Activated CD8-positive, alpha-beta memory T cell treated with anti-CD3 and anti-CD28 coated beads for 48 hours (primary cell): ENCODE results near the gene CDK12.
"Not testable (repeated sequence)": the region's sequence is repeated elsewhere in the genome, so short reads cannot be mapped to it uniquely, and the experiment has no call there.

Experiments
- DNase-seq, 3 experiments: peaks; one replicate each; pipeline ENCODE4 v3.0.0-alpha.2; 2020; ENCODE audit warnings: low read depth in 2 of 3, low spot score in 2 of 3

Gene CDK12

DNA sequence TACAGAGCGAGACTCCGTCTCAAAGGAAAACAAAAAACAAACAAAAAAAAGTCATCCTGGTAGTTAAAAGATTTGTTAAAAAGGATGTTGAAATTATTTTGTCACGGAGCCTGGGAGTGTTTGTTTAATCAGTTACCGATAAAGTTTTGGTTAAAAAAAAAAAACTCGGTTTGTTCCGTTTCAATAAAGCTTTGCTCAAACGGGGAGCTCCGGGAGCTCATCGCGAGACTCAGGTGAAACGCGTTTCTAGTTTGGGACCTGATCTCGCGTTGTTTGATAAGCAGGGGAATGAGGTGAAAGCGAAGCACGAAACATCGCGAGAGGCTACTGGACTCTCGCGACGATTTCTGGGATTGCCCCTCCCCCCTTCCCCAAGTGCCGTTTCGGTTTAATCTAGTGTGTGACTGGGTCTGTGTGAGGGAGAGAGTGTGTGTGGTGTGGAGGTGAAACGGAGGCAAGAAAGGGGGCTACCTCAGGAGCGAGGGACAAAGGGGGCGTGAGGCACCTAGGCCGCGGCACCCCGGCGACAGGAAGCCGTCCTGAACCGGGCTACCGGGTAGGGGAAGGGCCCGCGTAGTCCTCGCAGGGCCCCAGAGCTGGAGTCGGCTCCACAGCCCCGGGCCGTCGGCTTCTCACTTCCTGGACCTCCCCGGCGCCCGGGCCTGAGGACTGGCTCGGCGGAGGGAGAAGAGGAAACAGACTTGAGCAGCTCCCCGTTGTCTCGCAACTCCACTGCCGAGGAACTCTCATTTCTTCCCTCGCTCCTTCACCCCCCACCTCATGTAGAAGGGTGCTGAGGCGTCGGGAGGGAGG lies at the start of gene CDK12:
Gene CDK12, plus strand, starts transcription at position 374 of the 813 bp plus-strand sequence. CDS start 586 bp downstream, outside the sequence.
- DNase-seq, result peak; percentile 84 to 88 (median 85)

DNA sequence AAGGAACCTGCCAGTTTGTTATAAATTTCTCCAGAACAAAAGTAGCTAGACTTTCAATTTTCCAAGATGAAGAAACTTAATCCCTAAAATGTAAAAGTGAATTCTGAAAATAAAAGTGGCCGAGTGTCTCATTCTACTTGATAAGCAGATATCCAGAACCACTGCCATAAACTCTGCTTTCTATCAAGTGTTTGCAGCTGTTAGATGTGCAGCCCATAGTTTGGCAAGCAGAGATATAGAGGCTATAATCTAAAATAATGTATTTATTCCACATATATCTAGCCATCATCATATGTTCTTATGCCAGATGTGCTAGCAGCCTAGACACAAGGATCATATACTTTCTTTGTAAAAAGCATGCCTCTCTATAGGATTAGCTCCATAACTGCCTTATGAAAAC lies 45.1 kb upstream of the CDK12 start:
- DNase-seq, result no peak

DNA sequence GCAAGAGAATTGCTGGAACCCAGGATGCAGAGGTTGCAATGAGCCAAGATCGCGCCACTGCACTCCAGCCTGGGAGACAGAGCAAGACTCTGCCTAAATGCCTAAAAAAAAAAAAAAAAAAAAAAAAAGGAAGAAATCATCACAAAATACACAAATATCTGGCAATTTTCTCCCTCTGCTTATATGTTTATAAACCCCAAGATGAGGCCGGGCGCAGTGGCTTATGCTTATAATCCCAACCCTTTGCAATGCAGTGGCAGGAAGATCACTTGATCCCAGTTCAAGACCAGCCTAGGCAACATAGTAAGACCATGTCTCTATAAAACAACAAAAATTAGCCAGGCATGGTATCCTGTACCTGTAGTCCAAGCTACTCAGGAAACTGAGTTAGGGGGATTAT lies 31.7 kb upstream of the CDK12 start:
- no peak for DNase-seq

DNA sequence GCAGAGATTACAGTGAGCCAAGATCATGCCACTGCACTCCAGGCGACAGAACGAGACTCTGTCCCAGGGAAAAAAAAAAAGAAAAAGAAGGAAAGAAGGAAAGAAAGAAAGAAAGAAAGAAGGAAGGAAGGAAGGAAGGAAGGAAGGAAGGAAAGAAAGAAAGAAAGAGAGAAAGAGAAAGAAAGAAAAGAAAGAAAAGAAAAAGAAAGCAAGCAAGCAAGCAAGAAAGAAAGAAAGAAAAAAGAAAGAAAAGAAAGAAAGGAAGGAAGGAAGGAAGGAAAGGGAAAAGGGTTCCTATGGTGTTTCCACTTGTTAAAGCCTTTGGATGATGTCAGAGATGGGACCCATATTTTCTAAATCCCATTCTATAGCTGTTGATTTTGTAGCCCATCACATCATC lies 21.4 kb upstream of the CDK12 start:
- DNase-seq, result not testable (repeated sequence)

DNA sequence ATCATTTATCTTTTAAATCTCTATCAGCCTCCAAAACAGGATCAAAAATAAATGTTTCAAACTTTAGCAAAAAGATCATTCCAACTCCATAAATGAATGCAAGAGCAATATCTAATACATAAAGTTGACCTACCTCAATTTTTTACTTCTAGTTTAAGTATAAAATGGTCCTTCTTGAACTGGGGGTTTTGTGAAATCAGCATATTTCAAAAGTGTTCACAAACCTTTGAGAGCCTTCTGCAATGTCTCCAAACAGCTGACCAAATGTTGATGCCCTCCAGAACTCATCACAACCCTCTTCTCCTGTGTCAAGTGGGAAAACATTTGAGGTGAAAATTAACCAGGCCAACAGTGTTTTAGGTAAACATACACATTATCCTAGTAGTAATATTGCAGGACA lies 18.0 kb upstream of the CDK12 start:
- no peak for DNase-seq

DNA sequence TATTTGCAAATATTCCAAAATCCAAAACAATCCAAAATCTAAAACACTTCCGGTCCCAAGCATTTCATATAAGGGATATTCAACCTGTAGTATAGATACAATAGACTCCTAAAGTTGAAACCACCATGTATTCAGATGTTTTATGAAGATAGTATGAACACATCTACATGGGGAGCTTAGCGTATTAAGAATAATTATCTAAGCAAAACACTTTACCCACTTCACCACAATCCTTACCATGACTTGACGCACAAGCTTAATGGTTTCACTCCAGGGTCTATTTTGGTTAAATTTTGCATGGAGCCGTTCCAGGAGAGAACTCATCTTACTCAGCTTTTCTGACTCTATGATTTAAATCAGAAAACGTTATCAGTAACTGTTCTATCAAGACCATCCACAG lies 13.7 kb upstream of the CDK12 start:
- DNase-seq, result no peak

DNA sequence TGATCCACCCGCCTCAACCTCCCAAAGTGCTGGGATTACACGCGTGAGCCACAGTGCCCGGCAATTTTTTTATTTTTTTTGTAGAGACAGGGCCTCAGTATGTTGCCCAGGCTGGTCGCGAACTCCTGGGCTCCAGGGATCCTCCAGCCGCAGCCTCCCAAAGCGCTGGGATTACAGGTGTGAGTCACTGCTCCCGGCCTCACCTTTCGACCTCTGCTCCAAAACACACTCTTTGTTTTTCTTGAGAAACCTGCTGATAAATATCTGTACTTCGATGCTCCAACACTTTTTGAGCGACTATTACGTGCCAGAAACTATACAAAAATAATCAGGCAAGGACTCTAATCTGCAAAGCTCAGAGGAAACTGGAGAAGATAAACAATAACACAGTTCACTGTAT lies 11.2 kb upstream of the CDK12 start:
- DNase-seq, result no peak

DNA sequence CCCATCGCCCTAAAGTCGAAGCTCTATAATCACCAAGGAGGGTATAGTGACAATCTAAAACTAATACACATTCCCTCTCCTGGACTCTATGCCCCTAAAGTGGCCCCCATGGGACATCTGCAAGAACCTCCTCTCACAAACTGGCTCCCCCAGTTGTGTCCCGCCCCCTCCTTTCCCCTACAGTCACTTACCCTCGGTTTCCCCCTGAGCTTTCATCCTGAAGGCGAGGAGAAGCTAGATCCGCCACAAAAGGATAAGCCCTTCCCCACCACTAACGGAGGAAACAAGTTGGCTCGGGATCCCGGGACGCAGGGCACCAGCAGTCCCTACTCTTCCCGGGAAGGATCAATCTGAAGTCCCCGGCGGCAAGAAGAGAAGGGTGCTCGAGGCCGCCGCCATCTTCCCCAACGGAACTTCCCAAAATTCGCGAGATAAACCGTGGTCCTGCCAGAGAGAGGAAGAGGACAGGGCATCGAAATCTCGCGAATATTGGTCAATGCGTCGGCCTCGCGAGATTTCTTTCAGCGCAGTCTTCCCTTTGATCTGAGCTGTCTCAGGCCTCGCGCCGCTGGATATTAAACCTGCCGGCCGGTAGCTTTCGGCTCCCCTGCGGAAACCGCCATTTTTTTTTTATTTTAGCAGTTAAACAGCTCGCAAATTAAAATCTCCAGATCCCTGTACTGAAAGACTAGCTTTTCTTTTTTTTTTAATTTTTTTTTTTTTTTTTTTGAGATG lies 10.3 kb upstream of the CDK12 start, which contains the start of gene MED1:
Gene MED1, minus strand, starts transcription at position 417 of the 735 bp plus-strand sequence. Its CDS starts 201 bp downstream, at position 216.
- DNase-seq, result peak; percentile 51 to 85 (median 76)

DNA sequence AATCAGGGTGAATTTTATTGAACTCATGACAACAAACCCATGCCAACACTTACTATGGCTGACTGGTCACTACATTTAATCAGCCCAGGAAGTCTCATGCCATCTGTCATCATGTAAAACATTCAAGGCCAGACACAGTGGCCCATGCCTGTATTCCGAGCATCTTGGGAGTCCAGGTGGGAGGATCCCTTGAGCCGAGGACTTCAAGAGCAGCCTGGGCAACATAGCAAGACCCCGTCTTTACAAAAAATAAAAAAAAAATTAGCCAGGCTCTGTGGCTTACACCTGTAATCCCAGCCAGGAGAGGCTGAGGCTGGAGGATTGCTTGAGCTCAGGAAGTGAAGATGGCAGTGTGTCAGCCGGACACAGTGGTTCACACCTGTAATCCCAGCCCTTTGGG lies 5.4 kb upstream of the CDK12 start:
- DNase-seq, result no peak

DNA sequence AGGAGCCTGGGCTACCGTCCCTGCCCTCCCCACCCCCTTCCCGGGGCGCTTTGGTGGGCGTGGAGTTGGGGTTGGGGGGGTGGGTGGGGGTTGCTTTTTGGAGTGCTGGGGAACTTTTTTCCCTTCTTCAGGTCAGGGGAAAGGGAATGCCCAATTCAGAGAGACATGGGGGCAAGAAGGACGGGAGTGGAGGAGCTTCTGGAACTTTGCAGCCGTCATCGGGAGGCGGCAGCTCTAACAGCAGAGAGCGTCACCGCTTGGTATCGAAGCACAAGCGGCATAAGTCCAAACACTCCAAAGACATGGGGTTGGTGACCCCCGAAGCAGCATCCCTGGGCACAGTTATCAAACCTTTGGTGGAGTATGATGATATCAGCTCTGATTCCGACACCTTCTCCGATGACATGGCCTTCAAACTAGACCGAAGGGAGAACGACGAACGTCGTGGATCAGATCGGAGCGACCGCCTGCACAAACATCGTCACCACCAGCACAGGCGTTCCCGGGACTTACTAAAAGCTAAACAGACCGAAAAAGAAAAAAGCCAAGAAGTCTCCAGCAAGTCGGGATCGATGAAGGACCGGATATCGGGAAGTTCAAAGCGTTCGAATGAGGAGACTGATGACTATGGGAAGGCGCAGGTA lies 762 bp downstream of the CDK12 start:
- no peak for DNase-seq

DNA sequence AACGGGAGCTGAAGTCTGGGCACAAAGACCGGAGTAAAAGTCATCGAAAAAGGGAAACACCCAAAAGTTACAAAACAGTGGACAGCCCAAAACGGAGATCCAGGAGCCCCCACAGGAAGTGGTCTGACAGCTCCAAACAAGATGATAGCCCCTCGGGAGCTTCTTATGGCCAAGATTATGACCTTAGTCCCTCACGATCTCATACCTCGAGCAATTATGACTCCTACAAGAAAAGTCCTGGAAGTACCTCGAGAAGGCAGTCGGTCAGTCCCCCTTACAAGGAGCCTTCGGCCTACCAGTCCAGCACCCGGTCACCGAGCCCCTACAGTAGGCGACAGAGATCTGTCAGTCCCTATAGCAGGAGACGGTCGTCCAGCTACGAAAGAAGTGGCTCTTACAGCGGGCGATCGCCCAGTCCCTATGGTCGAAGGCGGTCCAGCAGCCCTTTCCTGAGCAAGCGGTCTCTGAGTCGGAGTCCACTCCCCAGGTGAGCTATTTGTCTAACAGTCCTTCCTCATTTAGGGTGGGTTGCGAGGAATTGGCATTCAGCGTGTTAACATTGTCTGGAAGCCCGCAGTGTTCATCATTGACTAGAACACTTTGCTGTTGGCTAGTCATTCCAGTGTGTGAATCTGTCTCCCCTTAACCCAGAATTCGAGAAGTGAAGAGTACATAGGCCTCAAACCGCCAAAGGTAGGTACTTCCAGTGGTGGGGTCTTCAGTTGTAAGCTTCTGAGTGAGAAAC lies 1.5 kb downstream of the CDK12 start:
- no peak for DNase-seq

DNA sequence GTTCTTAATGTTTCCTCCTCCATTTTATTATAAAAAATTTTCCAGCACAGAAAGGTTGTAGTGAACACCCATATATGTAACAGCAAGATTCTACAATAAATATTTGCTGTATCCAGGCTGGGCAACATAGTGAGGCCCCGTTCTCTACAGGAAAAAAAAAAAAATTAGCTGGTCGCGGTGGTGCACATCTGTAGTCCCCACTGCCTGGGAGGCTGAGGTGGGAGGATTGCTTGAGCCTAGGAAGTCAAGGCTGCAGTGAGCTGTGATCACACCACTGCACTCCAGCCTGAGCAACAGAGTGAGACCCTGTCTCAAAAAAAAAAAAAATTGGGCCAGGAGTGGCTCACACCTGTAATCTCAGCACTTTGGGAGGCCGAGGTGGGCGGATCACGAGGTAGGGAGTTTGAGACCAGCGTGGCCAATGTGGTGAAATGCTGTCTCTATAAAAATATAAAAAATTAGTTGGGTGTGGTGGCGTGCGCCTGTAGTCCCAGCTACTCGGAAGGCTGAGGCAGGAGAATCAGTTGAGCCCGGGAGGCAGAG lies 3.4 kb downstream of the CDK12 start:
- DNase-seq, result not testable (repeated sequence)

DNA sequence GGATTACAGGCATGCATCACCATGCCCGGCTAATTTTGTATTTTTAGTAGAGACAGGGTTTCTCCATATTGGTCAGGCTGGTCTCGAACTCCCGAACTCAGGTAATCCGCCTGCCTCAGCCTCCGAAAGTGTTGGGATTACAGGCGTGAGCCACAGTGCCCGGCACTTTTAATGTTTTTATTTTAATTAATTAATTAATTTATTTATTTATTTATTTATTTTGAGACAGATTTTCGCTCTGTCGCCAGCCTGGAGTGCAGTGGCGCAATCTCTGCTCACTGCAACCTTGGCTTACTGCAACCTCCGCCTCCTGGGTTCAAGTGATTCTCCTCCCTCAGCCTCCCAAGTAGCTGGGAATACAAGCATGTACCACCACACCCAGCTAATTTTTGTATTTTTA lies 7.3 kb downstream of the CDK12 start:
- DNase-seq, result not testable (repeated sequence)

DNA sequence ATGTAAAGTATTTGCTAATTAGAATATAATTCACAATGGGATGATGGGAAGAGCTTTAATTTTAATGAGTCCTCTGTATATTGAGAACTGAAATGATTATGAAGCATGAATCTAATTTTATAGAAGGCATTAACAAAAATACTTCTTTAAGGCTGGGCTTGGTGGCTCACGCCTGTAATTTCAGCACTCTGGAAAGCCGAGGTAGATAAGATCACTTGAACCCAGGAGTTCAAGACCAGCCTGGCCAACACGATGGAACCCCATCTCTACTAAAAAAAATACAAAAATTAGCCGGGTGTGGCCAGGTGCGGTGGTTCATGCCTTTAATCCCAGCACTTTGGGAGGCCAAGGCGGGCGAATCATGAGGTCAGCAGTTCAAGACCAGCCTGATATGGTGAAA lies 12.0 kb downstream of the CDK12 start:
- no peak for DNase-seq

DNA sequence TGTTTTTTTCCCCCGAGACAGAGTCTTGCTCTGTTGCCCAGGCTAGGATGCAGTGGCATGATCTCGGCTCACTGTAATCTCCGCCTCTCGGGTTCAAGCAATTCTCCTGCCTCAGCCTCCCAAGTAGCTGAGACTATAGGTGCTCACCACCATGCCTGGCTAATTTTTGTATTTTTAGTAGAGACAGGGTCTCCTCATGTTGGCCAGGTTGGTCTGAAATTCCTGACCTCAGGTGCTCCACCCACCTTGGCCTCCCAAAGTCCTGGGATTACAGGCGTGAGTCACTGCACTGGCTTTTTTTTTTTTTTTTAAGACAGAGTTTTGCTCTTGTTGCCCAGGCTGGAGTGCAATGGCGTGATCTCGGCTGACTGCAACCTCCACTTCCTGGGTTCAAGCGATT lies 18.3 kb downstream of the CDK12 start:
- DNase-seq, result not testable (repeated sequence)

DNA sequence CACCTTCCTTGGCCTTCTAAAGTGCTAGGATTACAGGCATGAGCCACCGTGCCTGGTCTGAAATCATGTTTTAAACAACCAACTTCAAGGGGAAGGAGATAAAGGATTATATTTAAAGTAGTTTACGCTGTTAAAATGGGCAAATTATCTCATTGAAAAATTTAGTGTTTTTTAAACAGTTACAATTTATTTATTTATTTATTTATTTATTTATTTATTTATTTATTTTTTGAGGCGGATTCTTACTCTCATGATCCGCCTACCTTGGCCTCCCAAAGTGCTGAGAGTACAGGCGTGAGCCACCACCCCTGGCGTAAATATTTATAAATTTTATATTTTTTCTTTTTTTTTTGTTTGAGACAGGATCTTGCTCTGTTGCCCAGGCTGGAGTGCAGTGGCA lies 22.2 kb downstream of the CDK12 start:
- DNase-seq, result no peak

DNA sequence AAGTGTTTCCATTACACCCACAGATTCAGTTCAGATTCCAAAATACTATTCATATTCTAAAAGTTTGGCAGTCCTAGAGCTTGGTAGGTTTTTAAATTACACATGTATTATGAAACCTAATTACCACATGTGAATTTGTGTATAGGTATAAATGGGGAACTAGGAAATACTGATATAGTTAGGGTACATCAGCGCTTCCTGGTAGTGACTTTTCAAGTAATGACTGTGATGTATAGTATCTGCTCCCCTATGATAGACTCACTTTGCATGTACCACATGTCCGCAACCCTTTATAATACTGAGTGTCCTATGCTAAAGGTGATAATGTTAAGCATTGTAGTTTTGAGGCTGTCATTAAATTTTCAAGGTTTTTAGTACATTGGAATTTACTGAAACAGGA lies 22.9 kb downstream of the CDK12 start:
- DNase-seq, result no peak

DNA sequence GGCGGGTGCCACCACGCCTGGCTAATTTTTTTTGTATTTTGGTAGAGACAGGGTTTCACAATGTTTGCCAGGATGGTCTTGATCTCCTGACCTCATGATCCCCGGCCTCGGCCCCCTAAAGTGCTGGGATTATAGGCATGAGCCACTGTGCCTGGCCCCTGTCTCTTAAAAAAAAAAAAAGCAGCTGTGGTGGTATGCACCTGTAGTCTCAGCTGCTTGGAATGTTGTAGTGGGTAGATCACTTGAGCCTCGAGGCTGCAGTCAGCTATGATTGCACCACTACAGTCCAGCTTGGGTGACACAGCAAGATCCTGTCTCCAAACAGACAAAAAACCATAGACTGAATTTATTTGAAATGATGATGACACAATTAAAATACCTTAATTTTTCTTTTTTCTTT lies 24.3 kb downstream of the CDK12 start:
- DNase-seq, result no peak

DNA sequence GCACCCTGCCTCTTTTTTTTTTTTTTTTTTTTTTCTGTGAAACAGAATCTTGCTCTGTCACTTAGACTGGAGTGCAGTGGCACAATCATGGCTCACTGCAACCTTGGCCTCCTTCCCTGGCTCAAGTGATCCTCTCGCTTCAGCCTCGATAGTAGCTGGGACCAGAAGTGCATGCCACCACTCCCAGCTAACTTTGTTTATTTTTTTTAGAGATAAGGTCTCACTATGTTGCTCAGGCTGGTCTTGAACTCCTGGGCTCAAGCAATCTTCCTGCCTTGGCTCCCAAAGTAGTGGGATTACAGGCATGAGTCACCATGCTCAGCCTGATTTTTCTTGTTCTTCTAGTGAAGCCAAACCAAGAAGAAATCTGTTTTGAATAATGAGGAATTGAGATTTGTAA lies 25.0 kb downstream of the CDK12 start:
- no peak for DNase-seq

DNA sequence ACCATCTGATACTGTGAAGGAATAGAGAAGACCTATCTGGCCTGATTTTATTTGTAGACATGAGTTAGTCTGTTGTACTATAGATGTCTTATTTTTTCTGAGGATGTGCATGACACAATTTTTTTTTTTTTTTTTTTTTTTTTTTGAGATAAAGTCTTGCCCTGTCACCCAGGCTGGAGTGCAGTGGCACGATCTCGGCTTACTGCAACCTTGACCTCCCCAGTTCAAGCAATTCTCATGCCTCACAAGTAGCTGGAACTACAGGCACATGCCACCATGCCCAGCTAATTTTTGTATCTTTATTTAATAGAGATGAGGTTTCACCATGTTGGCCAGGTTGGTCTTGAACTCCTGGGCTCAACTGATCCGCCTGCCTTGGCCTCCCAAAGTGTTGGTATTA lies 26.2 kb downstream of the CDK12 start:
- not testable (repeated sequence) for DNase-seq

DNA sequence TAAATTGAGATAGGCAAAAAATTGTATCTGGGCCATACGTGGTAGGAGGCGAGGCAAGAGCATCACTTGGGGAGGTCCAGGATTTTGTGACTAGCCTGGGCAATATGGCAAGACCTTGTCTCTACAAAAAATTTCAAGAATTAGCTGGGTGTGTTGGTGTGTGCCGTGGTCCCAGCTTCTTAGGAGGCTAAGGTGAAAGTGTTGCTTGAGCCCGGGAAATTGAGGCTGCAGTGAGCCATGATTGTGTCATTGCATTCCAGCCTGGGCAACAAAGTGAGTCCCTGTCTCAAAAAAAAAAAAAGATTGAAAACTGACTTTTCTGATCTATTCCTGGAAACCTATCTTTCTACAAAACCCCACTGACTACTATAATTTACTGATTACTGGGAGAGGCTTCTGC lies 26.7 kb downstream of the CDK12 start:
- no peak for DNase-seq
